Panc1 (cell line): Measurements from ENCODE around the gene CKB. TPM values are rescaled to one million over a fixed set of nuclear protein-coding genes. Genes with fewer than 3 reads are reported as not detected.

Experiments
- ATAC-seq: fragments of 200-7000 bp; cut with Tn5 transposase; 2 replicates; pipeline ENCODE4 v1.9.1; 2020; ENCODE audit warnings: mild to moderate bottlenecking, moderate library complexity
- BruUV-seq: library from RNA; stranded (reverse); fragments of 400-500 nt; replicated peaks from 2 replicates; lab custom pipeline; 2021; lab: Mats Ljungman, UMichigan
- CTCF ChIA-PET: fragments of 300-600 bp; sonication (Branson Sonifier 250); formaldehyde crosslinking; loops from one replicate; lab custom pipeline; 2022; ENCODE audit warnings: antibody characterized with exemption; lab: Charles Lee
- POLR2A ChIA-PET: fragments of 300-600 bp; sonication (Branson Sonifier 250); formaldehyde crosslinking; loops from one replicate; lab custom pipeline; 2022; ENCODE audit warnings: antibody characterized with exemption; lab: Charles Lee
- DNase-seq: peaks from one replicate; pipeline ENCODE4 v3.0.0-alpha.2; 2010; ENCODE audit warnings: low read depth, low spot score
- H3K27ac ChIP-seq: 2 replicates; pipeline ENCODE4 v1.5.1; 2011; ENCODE audit warnings: mild to moderate bottlenecking, low read length, inconsistent platforms
- H3K27me3 ChIP-seq: fragments of 200-500 bp; sonication (Bioruptor generic); 2 replicates; pipeline ENCODE4 v1.6.0; 2014; ENCODE audit warnings: low read length, inconsistent platforms; ENCODE audit not compliant: control insufficient read depth, insufficient read depth
- H3K36me3 ChIP-seq: fragments of 200-500 bp; sonication (Bioruptor generic); 2 replicates; pipeline ENCODE4 v1.5.1; 2014; ENCODE audit warnings: inconsistent platforms, mild to moderate bottlenecking, low read length, moderate library complexity; ENCODE audit not compliant: control insufficient read depth, insufficient read depth
- H3K4me1 ChIP-seq: 2 replicates; pipeline ENCODE4 v1.5.1; 2011; ENCODE audit warnings: inconsistent platforms, mild to moderate bottlenecking, low read length, moderate library complexity; ENCODE audit not compliant: control insufficient read depth, insufficient read depth
- H3K4me3 ChIP-seq, 2 experiments: 2 replicates each; pipeline ENCODE4 v1.5.1; 2011 to 2012; ENCODE audit warnings: low read depth in 2 of 2, low read length in 2 of 2, mild to moderate bottlenecking in 2 of 2, inconsistent platforms in 1 of 2, moderate library complexity in 1 of 2
- H3K9me3 ChIP-seq: fragments of 200-500 bp; sonication (Bioruptor generic); 2 replicates; pipeline ENCODE4 v1.5.1; 2014; ENCODE audit warnings: low read depth, mild to moderate bottlenecking, inconsistent platforms, low read length, moderate library complexity; ENCODE audit not compliant: control insufficient read depth, insufficient read depth
- POLR2AphosphoS5 ChIP-seq: IDR thresholded peaks from 2 replicates; pipeline ENCODE4 v1.6.1; 2012; ENCODE audit warnings: mild to moderate bottlenecking, low read depth, low read length, moderate library complexity
- SIN3A ChIP-seq: IDR thresholded peaks from 2 replicates; pipeline ENCODE4 v1.6.1; 2012; ENCODE audit warnings: low read depth, mild to moderate bottlenecking, low read length, moderate library complexity, borderline replicate concordance; ENCODE audit not compliant: insufficient read depth
- TCF7L2 ChIP-seq: IDR thresholded peaks from 2 replicates; pipeline ENCODE4 v1.6.1; 2011; ENCODE audit warnings: mild to moderate bottlenecking, low read depth, low read length, inconsistent platforms
- in situ Hi-C: cut with HindIII; loops from 2 replicates; pipeline ENCODE4 v1.10.0; 2016; ENCODE audit warnings: low sequenced_read_pairs, low pct_unique_long_range_greater_than_20kb
- intact Hi-C: fragments of 100-400 bp; cut with micrococcal nuclease; formaldehyde crosslinking; loops from one replicate; pipeline ENCODE4 v1.10.0; 2022; ENCODE audit not compliant: unreplicated experiment
- total RNA-seq: library from RNA; stranded (reverse); gene quantifications from one replicate; pipeline ENCODE4 v1.2.1, GENCODE V29; 2021; ENCODE audit not compliant: unreplicated experiment
- TF ChIP-seq, protein P1 (sequence below), 2 experiments: IDR thresholded peaks; 2 replicates each; pipeline ENCODE4 v1.6.1; 2011 to 2012; ENCODE audit warnings: low read depth in 2 of 2, control low read depth in 1 of 2, low read length in 1 of 2, mild to moderate bottlenecking in 1 of 2, moderate library complexity in 1 of 2; ENCODE audit not compliant: insufficient read depth in 1 of 2
- TF ChIP-seq, protein P2 (sequence below): fragments of 450-650 bp; IDR thresholded peaks from 2 replicates; pipeline ENCODE4 v1.5.1; 2017; ENCODE audit warnings: mild to moderate bottlenecking

CKB gene
- total RNA-seq, 1 experiment from 2014 or later = 436 TPM

DNA sequence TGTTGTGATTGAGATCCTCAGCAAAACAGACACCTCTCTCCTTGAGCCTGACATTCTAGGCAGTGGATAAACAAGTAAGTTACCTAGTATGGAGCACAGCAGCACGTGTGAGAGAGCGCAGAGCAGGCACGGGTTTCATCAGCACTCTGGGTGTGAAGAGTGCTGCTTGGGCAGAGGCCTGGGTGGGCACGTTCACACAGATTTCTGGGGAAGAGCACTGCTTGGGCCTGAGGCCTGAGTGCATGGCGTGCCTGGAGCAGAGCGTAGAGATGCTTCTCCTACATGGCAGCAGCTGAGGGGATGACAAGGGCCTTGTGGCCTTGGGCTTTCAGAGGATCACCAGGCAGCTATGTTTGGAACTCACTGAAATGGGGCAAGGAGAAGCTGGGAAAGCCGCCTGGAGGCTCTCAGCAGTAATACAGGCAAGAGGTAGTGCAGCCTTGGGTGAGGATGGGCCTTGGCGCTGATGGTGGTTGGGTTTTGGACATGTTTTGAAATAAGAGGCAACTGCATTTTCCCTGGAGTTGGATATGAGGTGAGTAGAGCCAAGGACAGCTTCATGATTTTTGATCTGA, 17.6 kb downstream of the CKB start:
- ATAC-seq (peak; percentile 60; the same call in 1 of the 2 replicates), DNase-seq (no peak)
- intact Hi-C loops (no loop called here), in situ Hi-C loops (no loop called here)
- ChIA-PET CTCF (no interaction called here), POLR2A (no interaction called here)
- H3K9me3 ChIP-seq = no peaks in the 10 kb centered on the region
- no peaks in the 10 kb centered on the region for H3K27me3 ChIP-seq
- TF ChIP-seq TCF7L2 = no peak
- no peak for TF ChIP-seq SIN3A
- TF ChIP-seq, protein P1, sequence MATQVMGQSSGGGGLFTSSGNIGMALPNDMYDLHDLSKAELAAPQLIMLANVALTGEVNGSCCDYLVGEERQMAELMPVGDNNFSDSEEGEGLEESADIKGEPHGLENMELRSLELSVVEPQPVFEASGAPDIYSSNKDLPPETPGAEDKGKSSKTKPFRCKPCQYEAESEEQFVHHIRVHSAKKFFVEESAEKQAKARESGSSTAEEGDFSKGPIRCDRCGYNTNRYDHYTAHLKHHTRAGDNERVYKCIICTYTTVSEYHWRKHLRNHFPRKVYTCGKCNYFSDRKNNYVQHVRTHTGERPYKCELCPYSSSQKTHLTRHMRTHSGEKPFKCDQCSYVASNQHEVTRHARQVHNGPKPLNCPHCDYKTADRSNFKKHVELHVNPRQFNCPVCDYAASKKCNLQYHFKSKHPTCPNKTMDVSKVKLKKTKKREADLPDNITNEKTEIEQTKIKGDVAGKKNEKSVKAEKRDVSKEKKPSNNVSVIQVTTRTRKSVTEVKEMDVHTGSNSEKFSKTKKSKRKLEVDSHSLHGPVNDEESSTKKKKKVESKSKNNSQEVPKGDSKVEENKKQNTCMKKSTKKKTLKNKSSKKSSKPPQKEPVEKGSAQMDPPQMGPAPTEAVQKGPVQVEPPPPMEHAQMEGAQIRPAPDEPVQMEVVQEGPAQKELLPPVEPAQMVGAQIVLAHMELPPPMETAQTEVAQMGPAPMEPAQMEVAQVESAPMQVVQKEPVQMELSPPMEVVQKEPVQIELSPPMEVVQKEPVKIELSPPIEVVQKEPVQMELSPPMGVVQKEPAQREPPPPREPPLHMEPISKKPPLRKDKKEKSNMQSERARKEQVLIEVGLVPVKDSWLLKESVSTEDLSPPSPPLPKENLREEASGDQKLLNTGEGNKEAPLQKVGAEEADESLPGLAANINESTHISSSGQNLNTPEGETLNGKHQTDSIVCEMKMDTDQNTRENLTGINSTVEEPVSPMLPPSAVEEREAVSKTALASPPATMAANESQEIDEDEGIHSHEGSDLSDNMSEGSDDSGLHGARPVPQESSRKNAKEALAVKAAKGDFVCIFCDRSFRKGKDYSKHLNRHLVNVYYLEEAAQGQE (IDR thresholded peaks at IDR 0.05; ENCODE audit: insufficient read depth in 1 of 2, low read depth in 2 of 2, low read length in 1 of 2) = no peak
- TF ChIP-seq, protein P2, sequence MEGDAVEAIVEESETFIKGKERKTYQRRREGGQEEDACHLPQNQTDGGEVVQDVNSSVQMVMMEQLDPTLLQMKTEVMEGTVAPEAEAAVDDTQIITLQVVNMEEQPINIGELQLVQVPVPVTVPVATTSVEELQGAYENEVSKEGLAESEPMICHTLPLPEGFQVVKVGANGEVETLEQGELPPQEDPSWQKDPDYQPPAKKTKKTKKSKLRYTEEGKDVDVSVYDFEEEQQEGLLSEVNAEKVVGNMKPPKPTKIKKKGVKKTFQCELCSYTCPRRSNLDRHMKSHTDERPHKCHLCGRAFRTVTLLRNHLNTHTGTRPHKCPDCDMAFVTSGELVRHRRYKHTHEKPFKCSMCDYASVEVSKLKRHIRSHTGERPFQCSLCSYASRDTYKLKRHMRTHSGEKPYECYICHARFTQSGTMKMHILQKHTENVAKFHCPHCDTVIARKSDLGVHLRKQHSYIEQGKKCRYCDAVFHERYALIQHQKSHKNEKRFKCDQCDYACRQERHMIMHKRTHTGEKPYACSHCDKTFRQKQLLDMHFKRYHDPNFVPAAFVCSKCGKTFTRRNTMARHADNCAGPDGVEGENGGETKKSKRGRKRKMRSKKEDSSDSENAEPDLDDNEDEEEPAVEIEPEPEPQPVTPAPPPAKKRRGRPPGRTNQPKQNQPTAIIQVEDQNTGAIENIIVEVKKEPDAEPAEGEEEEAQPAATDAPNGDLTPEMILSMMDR = no peak
- TF ChIP-seq POLR2AphosphoS5 = no peak
- no peak overlapping the region for H3K27ac ChIP-seq
- no peak overlapping the region for H3K4me3 ChIP-seq
- no TSS peak for BruUV-seq
- no peaks in the 10 kb centered on the region for H3K4me1 ChIP-seq
- peaks cover 8% of the 10 kb centered on the region for H3K36me3 ChIP-seq

DNA sequence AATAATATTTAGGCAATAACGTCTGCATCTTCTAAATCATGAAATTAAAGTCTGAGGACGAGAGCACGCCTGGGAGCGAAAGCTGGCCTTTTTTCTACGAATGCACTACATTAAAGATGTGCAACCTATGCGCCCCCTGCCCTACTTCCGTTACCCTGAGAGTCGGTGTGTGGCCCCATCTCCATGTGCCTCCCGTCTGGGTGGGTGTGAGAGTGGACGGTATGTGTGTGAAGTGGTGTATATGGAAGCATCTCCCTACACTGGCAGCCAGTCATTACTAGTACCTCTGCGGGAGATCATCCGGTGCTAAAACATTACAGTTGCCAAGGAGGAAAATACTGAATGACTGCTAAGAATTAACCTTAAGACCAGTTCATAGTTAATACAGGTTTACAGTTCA, 19.3 kb downstream of the CKB start:
- no peaks in the 10 kb centered on the region for H3K4me1 ChIP-seq
- intact Hi-C loops (no loop called here), in situ Hi-C loops (no loop called here)
- DNase-seq (no peak), ATAC-seq (no peak)
- H3K36me3 ChIP-seq = peaks cover 8% of the 10 kb centered on the region
- H3K27ac ChIP-seq = no peak overlapping the region
- no TSS peak for BruUV-seq
- TF ChIP-seq, protein P2 = no peak
- TF ChIP-seq POLR2AphosphoS5 (no peak), SIN3A (no peak)
- TF ChIP-seq, protein P1 (IDR thresholded peaks at IDR 0.05; ENCODE audit: insufficient read depth in 1 of 2, low read depth in 2 of 2, low read length in 1 of 2) = no peak
- ChIA-PET CTCF (no interaction called here), POLR2A (no interaction called here)
- H3K27me3 ChIP-seq = no peaks in the 10 kb centered on the region
- no peak overlapping the region for H3K4me3 ChIP-seq
- H3K9me3 ChIP-seq = no peaks in the 10 kb centered on the region
